ENCODE measurements around the gene SETDB1. TPM values are rescaled to one million over a fixed set of nuclear protein-coding genes. Genes with fewer than 3 reads are reported as not detected.

The SETDB1 gene
- total RNA-seq, 4 donors from 2014 or later: 19.5 to 59.7 (median 39.2) TPM

DNA sequence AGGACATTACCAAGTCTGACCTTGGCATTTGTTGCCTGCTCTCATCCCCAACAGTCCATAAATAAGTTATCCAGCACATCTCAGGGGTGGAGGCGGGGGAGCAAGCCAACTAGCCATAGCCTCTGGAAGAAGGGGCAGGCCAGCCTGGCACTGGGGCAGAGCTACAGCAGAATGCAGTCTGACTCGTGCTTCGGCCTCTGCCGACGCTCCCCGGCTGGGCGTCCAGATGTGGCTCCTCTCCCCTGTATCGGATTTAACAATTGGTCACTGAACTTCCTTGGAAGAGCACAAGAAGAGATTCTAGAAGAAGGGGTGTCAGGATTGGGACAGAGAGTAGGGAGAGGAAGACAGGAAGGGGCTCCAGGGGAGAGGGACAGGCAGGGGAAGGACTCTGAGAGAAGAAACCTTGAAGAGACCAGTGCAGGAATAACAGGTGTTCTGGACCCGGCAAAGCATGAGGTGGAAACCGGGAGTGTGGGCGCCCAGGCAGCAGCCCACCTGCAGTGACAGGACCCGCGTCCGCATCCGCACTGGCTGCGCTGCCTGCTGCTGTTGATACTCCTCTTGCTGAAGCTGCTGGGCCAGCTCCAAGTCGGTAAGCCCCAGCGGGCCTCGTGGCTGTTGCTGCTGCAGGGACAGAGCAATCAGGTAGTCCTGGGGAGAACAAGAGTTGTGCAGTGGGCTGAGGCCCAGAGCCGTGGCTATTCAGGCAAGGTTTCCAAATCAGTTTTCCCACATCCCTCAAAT lies 71.1 kb downstream of the SETDB1 start:
- DNase-seq: no peak
- Histone ChIP-seq H3K4me1 (peaks cover 0 to 10% (median 0%) of the 10 kb centered on the region in 4 donors), H3K27me3 (no peaks in the 10 kb centered on the region), H3K9me3 (no peaks in the 10 kb centered on the region), H3K4me3 (no peak overlapping the region), H3K36me3 (peaks cover 0 to 23% (median 7%) of the 10 kb centered on the region in 4 donors), H3K27ac (no peak overlapping the region)
- intact Hi-C loops (cut with DNase I; ENCODE audit: low total_unique reads): no loop called here
- TF ChIP-seq EP300 (IDR thresholded peaks at IDR 0.05; ENCODE audit: low read depth) (no peak), CTCF (IDR thresholded peaks at IDR 0.05) (no peak), POLR2AphosphoS5 (IDR thresholded peaks at IDR 0.05) (no peak), POLR2A (IDR thresholded peaks at IDR 0.05) (no peak)
- WGBS, 2 donors (ENCODE audit: low coverage in 1 of 2): 85 to 88% methylated on average over 4 to 20 of the region's 20 CpGs
- in situ Hi-C loops (cut with MboI; ENCODE audit: low pct_ligation_motif_present in 1 of 4, low pct_unique_long_range_greater_than_20kb in 1 of 4, low sequenced_read_pairs in 3 of 4): loop anchor here in 1 of 4 donors (10.0 kb wide), 1 partner anchor 172 kb away; no protein-coding TSS in a partner anchor

- no peak overlapping the region for H3K27ac ChIP-seq
- peaks cover 0 to 23% (median 7%) of the 10 kb centered on the region in 4 donors for H3K36me3 ChIP-seq
- DNase-seq: no peak
- no peaks in the 10 kb centered on the region for H3K27me3 ChIP-seq
- in situ Hi-C loops (cut with MboI; ENCODE audit: low pct_ligation_motif_present in 1 of 4, low pct_unique_long_range_greater_than_20kb in 1 of 4, low sequenced_read_pairs in 3 of 4) (loop anchor here in 1 of 4 donors (10.0 kb wide), 1 partner anchor 173 kb away; no protein-coding TSS in a partner anchor), intact Hi-C loops (cut with DNase I; ENCODE audit: low total_unique reads) (no loop called here)
- H3K4me3 ChIP-seq: no peak overlapping the region
- peaks cover 0 to 17% (median under 1%) of the 10 kb centered on the region in 4 donors for H3K4me1 ChIP-seq
- 58 to 83% methylated on average over 2 to 5 of the region's 5 CpGs for WGBS, 2 donors (ENCODE audit: low coverage in 1 of 2)
- H3K9me3 ChIP-seq: no peaks in the 10 kb centered on the region
- TF ChIP-seq EP300 (IDR thresholded peaks at IDR 0.05; ENCODE audit: low read depth): no peak
- no peak for TF ChIP-seq CTCF (IDR thresholded peaks at IDR 0.05)
- no peak for TF ChIP-seq POLR2A (IDR thresholded peaks at IDR 0.05)
- no peak for TF ChIP-seq POLR2AphosphoS5 (IDR thresholded peaks at IDR 0.05)
These were observed 71.8 kb downstream of the SETDB1 start for GRCh38 chr1:150997949-150998348.

GRCh38 chr1:150999051-150999674 lies 73.0 kb downstream of the SETDB1 start:
- DNase-seq: no peak
- intact Hi-C loops (cut with DNase I; ENCODE audit: low total_unique reads) (no loop called here), in situ Hi-C loops (cut with MboI; ENCODE audit: low pct_ligation_motif_present in 1 of 4, low pct_unique_long_range_greater_than_20kb in 1 of 4, low sequenced_read_pairs in 3 of 4) (loop anchor here in 1 of 4 donors (10.0 kb wide), 1 partner anchor 174 kb away; no protein-coding TSS in a partner anchor)
- H3K27me3 ChIP-seq: no peaks in the 10 kb centered on the region
- TF ChIP-seq POLR2A (IDR thresholded peaks at IDR 0.05): no peak
- TF ChIP-seq CTCF (IDR thresholded peaks at IDR 0.05): no peak
- TF ChIP-seq POLR2AphosphoS5 (IDR thresholded peaks at IDR 0.05): no peak
- no peak for TF ChIP-seq EP300 (IDR thresholded peaks at IDR 0.05; ENCODE audit: low read depth)
- H3K4me1 ChIP-seq: peaks cover 7 to 29% (median 10%) of the 10 kb centered on the region in 4 donors
- H3K9me3 ChIP-seq: no peaks in the 10 kb centered on the region
- 85 to 100% methylated on average over 5 to 17 of the region's 17 CpGs for whole genome bisulfite sequencing, 2 donors (ENCODE audit: low coverage in 1 of 2)
- peaks cover 0 to 23% (median 7%) of the 10 kb centered on the region in 4 donors for H3K36me3 ChIP-seq
- H3K4me3 ChIP-seq: no peak overlapping the region
- no peak overlapping the region for H3K27ac ChIP-seq

- Histone ChIP-seq H3K4me1 (peaks cover 15 to 36% (median 18%) of the 10 kb centered on the region in 4 donors), H3K9me3 (no peaks in the 10 kb centered on the region), H3K36me3 (peaks cover 0 to 23% (median 7%) of the 10 kb centered on the region in 4 donors), H3K27ac (no peak overlapping the region), H3K4me3 (no peak overlapping the region), H3K27me3 (no peaks in the 10 kb centered on the region)
- TF ChIP-seq POLR2A (IDR thresholded peaks at IDR 0.05): no peak
- TF ChIP-seq EP300 (IDR thresholded peaks at IDR 0.05; ENCODE audit: low read depth): no peak
- no peak for TF ChIP-seq POLR2AphosphoS5 (IDR thresholded peaks at IDR 0.05)
- TF ChIP-seq CTCF (IDR thresholded peaks at IDR 0.05): no peak
- 67 to 95% methylated on average over 1 to 2 of the region's 2 CpGs for WGBS, 2 donors (ENCODE audit: low coverage in 1 of 2)
- in situ Hi-C loops (cut with MboI; ENCODE audit: low pct_ligation_motif_present in 1 of 4, low pct_unique_long_range_greater_than_20kb in 1 of 4, low sequenced_read_pairs in 3 of 4) (loop anchor here in 1 of 4 donors (10.0 kb wide), 1 partner anchor 175 kb away; no protein-coding TSS in a partner anchor), intact Hi-C loops (cut with DNase I; ENCODE audit: low total_unique reads) (no loop called here)
- DNase-seq: no peak
These were observed 73.8 kb downstream of the SETDB1 start for GRCh38 chr1:150999926-151000325.

Measured in transverse colon (tissue), 4 donors.